ENCODE data around the gene RRP15. TPM values are rescaled to one million over a fixed set of nuclear protein-coding genes. Genes with fewer than 3 reads are reported as not detected.

RRP15 gene
- polyA plus RNA-seq, 1 experiment, result 7.9 TPM

GRCh38 chr1:218384581-218384993 lies 99.5 kb downstream of the RRP15 start:
- no peak for TF ChIP-seq CTCF (IDR thresholded peaks at IDR 0.05; ENCODE audit: low read depth, low read length)
- POLR2A ChIA-PET, result no interaction called here
- no peak overlapping the region for H3K4me3 ChIP-seq (ENCODE audit: low read depth, low read length)
- no peaks in the 10 kb centered on the region for H3K27me3 ChIP-seq (ENCODE audit: control insufficient read depth, insufficient read depth, low read length)
- no peak overlapping the region for H3K27ac ChIP-seq (ENCODE audit: low read depth, low read length)
- CTCF ChIA-PET, result interaction anchor here (0.6 kb wide), 1 partner anchor 127 kb away, joined by 3 read pairs; no protein-coding TSS in a partner anchor
- no peaks in the 10 kb centered on the region for H3K9me3 ChIP-seq (ENCODE audit: control insufficient read depth, insufficient read depth, low read length)
- DNase-seq (ENCODE audit: low read depth, low spot score), result no peak

Small RNA genes lying within 50 kb of the gene (small RNA-seq; reads per million reads assigned to genes)
- not detected for gene AC096638.1 (ENCODE audit: insufficient read length, low read depth)

Other genes with a start within 250 kb of the RRP15 start
- gene TGFB2, start 60.0 kb downstream of the RRP15 start, polyA plus RNA-seq (2011; rRNA removed), result 10.2 and 14.8 TPM in 2 replicates